ENCODE results near the gene CEP120.

The CEP120 gene

GRCh38 chr5:123297866-123298265 lies 125.3 kb downstream of the CEP120 start:
- DNase-seq = no peak

- no peak for DNase-seq
These were observed 125.9 kb downstream of the CEP120 start for GRCh38 chr5:123297198-123297831.

Measured in stimulated activated naive CD4-positive, alpha-beta T cell treated with Interleukin-2 at 50 U/mL for 16 hours (primary cell).